Measurements from ENCODE around the gene RAPGEF1.
"Not testable (repeated sequence)": the region's sequence is repeated elsewhere in the genome, so short reads cannot be mapped to it uniquely, and the experiment has no call there.

Gene RAPGEF1

GRCh38 chr9:131554087-131554842, 185.6 kb downstream of the RAPGEF1 start:
- no peak for DNase-seq

- DNase-seq = no peak
Observed at GRCh38 chr9:131552030-131552429, 187.8 kb downstream of the RAPGEF1 start.

- not testable (repeated sequence) for DNase-seq
Observed at GRCh38 chr9:131550465-131550864, 189.4 kb downstream of the RAPGEF1 start.

- DNase-seq = not testable (repeated sequence)
Observed at GRCh38 chr9:131549186-131549585, 190.7 kb downstream of the RAPGEF1 start.

- no peak for DNase-seq
Observed at GRCh38 chr9:131546336-131547084, 193.4 kb downstream of the RAPGEF1 start.

- no peak for DNase-seq
Observed at GRCh38 chr9:131545786-131546335, 194.0 kb downstream of the RAPGEF1 start.

- DNase-seq = peak; percentile 42
Observed at GRCh38 chr9:131545003-131545785, 194.7 kb downstream of the RAPGEF1 start, which contains the start of gene PRRT1B. PRRT1B (plus strand) TSS chr9:131545523; CDS start chr9:131545616, 93 bp downstream.

- no peak for DNase-seq
Observed at GRCh38 chr9:131543141-131543540, 196.7 kb downstream of the RAPGEF1 start.

GRCh38 chr9:131539223-131539923, 200.5 kb downstream of the RAPGEF1 start:
- DNase-seq = no peak

GRCh38 chr9:131537946-131538345, 201.9 kb downstream of the RAPGEF1 start:
- DNase-seq = no peak

- no peak for DNase-seq
Observed at GRCh38 chr9:131534721-131535237, 205.1 kb downstream of the RAPGEF1 start.

GRCh38 chr9:131530920-131531832, 208.7 kb downstream of the RAPGEF1 start, which contains the start of gene UCK1:
UCK1 (minus strand) TSS chr9:131531263; CDS start chr9:131531174, 89 bp downstream.
- DNase-seq = peak; percentile 58

GRCh38 chr9:131530546-131530919, 209.3 kb downstream of the RAPGEF1 start:
- DNase-seq = no peak

GRCh38 chr9:131529597-131530545, 210.0 kb downstream of the RAPGEF1 start:
- no peak for DNase-seq

- DNase-seq = no peak
Observed at GRCh38 chr9:131528886-131529505, 210.9 kb downstream of the RAPGEF1 start.

- no peak for DNase-seq
Observed at GRCh38 chr9:131528186-131528585, 211.7 kb downstream of the RAPGEF1 start.
